Measurements from ENCODE around the gene FAM174A. TPM values are rescaled to one million over a fixed set of nuclear protein-coding genes. Genes with fewer than 3 reads are reported as not detected.

FAM174A gene
- polyA plus RNA-seq, 1 of the 3 experiments (the other 2 are of a cell fraction) = 22.4 TPM

- Histone ChIP-seq H3K4me2 (no peak overlapping the region), H3F3A (replicated peaks; ENCODE audit: insufficient read depth) (no peaks in the 10 kb centered on the region), H3K9me2 (no peaks in the 10 kb centered on the region), H3K4me3 (ENCODE audit: low read depth in 2 of 2, low read length in 1 of 2) (no peak overlapping the region), H3K27me3 (ENCODE audit: insufficient read depth) (no peaks in the 10 kb centered on the region), H3K4me1 (ENCODE audit: control insufficient read depth in 1 of 2, insufficient read depth in 2 of 2, low read depth in 1 of 2, low read length in 1 of 2) (no peaks in the 10 kb centered on the region), H3K9me3 (no peaks in the 10 kb centered on the region), H2AFZ (ENCODE audit: low read depth) (no peak overlapping the region), H3K79me2 (ENCODE audit: insufficient read depth) (no peaks in the 10 kb centered on the region; the same call in 1 of the 2 replicates), H3K9ac (no peak overlapping the region), H3K36me3 (replicated peaks in 1 of 2; ENCODE audit: control insufficient read depth in 1 of 2, insufficient read depth in 2 of 2, low read length in 1 of 2) (peaks cover 18 to 29% of the 10 kb centered on the region in 2 experiments), H3K27ac (ENCODE audit: low read depth in 2 of 2, low read length in 1 of 2) (no peak overlapping the region), H4K20me1 (ENCODE audit: insufficient read depth) (no peaks in the 10 kb centered on the region)
- ChIA-PET POLR2A (no interaction called here), CTCF (no interaction called here)
- TF ChIP-seq TEAD4 (IDR thresholded peaks at IDR 0.05; ENCODE audit: borderline replicate concordance, insufficient read depth) (no peak), NRF1 (IDR thresholded peaks at IDR 0.05; ENCODE audit: low read depth, low read length) (no peak), USF2 (IDR thresholded peaks at IDR 0.05; ENCODE audit: borderline replicate concordance, low read depth, low read length) (no peak), RAD21 (IDR thresholded peaks at IDR 0.05; ENCODE audit: low read length) (no peak), EZH2phosphoT487 (IDR thresholded peaks at IDR 0.05; ENCODE audit: borderline replicate concordance, low read depth) (no peak), NFIC (IDR thresholded peaks at IDR 0.05; ENCODE audit: borderline replicate concordance) (no peak), FOXM1 (IDR thresholded peaks at IDR 0.05; ENCODE audit: low read depth) (no peak), RXRA (IDR thresholded peaks at IDR 0.05; ENCODE audit: borderline replicate concordance, low read depth) (no peak), FOSL2 (IDR thresholded peaks at IDR 0.05; ENCODE audit: borderline replicate concordance, low read depth) (no peak)
- no peak for DNase-seq
Observed at GRCh38 chr5:100562821-100563220, 27.6 kb downstream of the FAM174A start.

GRCh38 chr5:100566382-100567141 is 31.4 kb downstream of the FAM174A start:
- H3K79me2 ChIP-seq (ENCODE audit: insufficient read depth) = no peaks in the 10 kb centered on the region
- no peaks in the 10 kb centered on the region for H3K27me3 ChIP-seq (ENCODE audit: insufficient read depth)
- TF ChIP-seq CHD2 (IDR thresholded peaks at IDR 0.05; ENCODE audit: low read length, partially characterized antibody) (no peak), RFX5 (IDR thresholded peaks at IDR 0.05; ENCODE audit: low read length) (no peak), TCF12 (IDR thresholded peaks at IDR 0.05) (no peak), TEAD4 (IDR thresholded peaks at IDR 0.05; ENCODE audit: borderline replicate concordance, insufficient read depth) (no peak), FOXM1 (IDR thresholded peaks at IDR 0.05; ENCODE audit: low read depth) (no peak), YY1 (IDR thresholded peaks at IDR 0.05; ENCODE audit: low read depth) (no peak), CTCF (IDR thresholded peaks at IDR 0.05) (no peak), TAF1 (IDR thresholded peaks at IDR 0.05; ENCODE audit: borderline replicate concordance, low read depth, low read length) (no peak), GATA2 (CRISPR knock-in tag; IDR thresholded peaks at IDR 0.05) (no peak), PBX3 (IDR thresholded peaks at IDR 0.05) (no peak), MEF2A (IDR thresholded peaks at IDR 0.05; ENCODE audit: borderline replicate concordance, low read depth) (no peak), EP300 (IDR thresholded peaks at IDR 0.05; ENCODE audit: borderline replicate concordance in 1 of 2, low read depth in 1 of 2, low read length in 1 of 2) (no peak), GABPA (IDR thresholded peaks at IDR 0.05; ENCODE audit: low read depth) (no peak), EZH2phosphoT487 (IDR thresholded peaks at IDR 0.05; ENCODE audit: borderline replicate concordance, low read depth) (no peak), USF2 (IDR thresholded peaks at IDR 0.05; ENCODE audit: borderline replicate concordance, low read depth, low read length) (no peak)
- no peaks in the 10 kb centered on the region for H4K20me1 ChIP-seq (ENCODE audit: insufficient read depth)
- H3K4me2 ChIP-seq = no peak overlapping the region
- no peaks in the 10 kb centered on the region for H3K4me1 ChIP-seq (ENCODE audit: control insufficient read depth in 1 of 2, insufficient read depth in 2 of 2, low read depth in 1 of 2, low read length in 1 of 2)
- POLR2A ChIA-PET = no interaction called here
- DNase-seq = no peak
- H3K4me3 ChIP-seq (ENCODE audit: low read depth in 2 of 2, low read length in 1 of 2) = no peak overlapping the region
- no peak overlapping the region for H3K27ac ChIP-seq (ENCODE audit: low read depth in 2 of 2, low read length in 1 of 2)
- no peak overlapping the region for H3K9ac ChIP-seq
- CTCF ChIA-PET = interaction anchor here (0.7 to 1.7 kb wide), 2 partner anchors 24 to 922 kb away, joined by 3 to 4 read pairs; no protein-coding TSS in a partner anchor
- peaks cover 21 to 39% of the 10 kb centered on the region in 2 experiments for H3K36me3 ChIP-seq (replicated peaks in 1 of 2; ENCODE audit: control insufficient read depth in 1 of 2, insufficient read depth in 2 of 2, low read length in 1 of 2)
- H3K9me3 ChIP-seq = no peaks in the 10 kb centered on the region
- WGBS (ENCODE audit: low lambda C conversion rate) = 93% methylated on average over 4 of the region's 4 CpGs
- H3K9me2 ChIP-seq = no peaks in the 10 kb centered on the region
- H3F3A ChIP-seq (replicated peaks; ENCODE audit: insufficient read depth) = no peaks in the 10 kb centered on the region
- H2AFZ ChIP-seq (ENCODE audit: low read depth) = no peak overlapping the region

Measured in SK-N-SH (cell line).